ENCODE data around the gene TCEAL7. TPM values are rescaled to one million over a fixed set of nuclear protein-coding genes. Genes with fewer than 3 reads are reported as not detected.

Gene TCEAL7
- total and polyA plus RNA-seq, 2 of the 13 experiments (the other 11 are each of a cell fraction or from before 2014, with no cell fraction given) = not detected

DNA sequence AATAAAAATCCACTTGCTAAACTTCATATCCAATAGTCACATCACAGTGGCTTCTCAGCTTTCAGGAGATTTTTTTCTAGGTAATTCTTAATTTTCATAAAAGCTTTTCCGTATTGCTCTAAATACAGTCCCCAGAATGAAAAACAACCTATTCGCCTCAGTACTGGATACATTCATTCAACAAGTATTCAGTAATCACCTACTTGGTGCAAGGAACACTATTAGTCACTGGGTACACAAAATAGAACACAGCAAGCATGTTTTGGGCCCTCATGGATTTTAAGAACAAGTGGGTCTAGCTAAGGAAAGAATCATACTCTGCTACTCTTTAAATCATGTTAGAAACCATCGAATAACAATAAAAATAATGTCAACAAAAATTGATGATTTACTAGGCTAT is 43.5 kb downstream of the TCEAL7 start:
- Histone ChIP-seq H3K27ac (ENCODE audit: extremely low read length, insufficient read depth, low read length) (no peak overlapping the region), H3K4me3 (replicated peaks in 1 of 3; ENCODE audit: insufficient read depth in 1 of 3, low read depth in 2 of 3, low read length in 3 of 3) (no peak overlapping the region), H3K79me2 (ENCODE audit: insufficient read depth, low read length) (no peaks in the 10 kb centered on the region), H3K36me3 (replicated peaks in 1 of 2; ENCODE audit: control insufficient read depth in 1 of 2, insufficient read depth in 2 of 2, low read length in 2 of 2) (no peaks in the 10 kb centered on the region), H3K4me1 (ENCODE audit: insufficient read depth, low read length) (0 out of 2 replicates have a peak, but pooled peaks cover 6% of the 10 kb centered on the region), H3K9ac (ENCODE audit: insufficient read depth, low read depth, low read length) (no peak overlapping the region), H3K27me3 (ENCODE audit: control insufficient read depth in 1 of 2, insufficient read depth in 2 of 2, low read length in 2 of 2) (no peaks in the 10 kb centered on the region), H2AFZ (ENCODE audit: low read length) (no peak overlapping the region), H3K4me2 (ENCODE audit: low read depth, low read length) (no peak overlapping the region), H4K20me1 (ENCODE audit: insufficient read depth, low read length) (no peaks in the 10 kb centered on the region), H3K9me3 (ENCODE audit: low read length) (no peaks in the 10 kb centered on the region)
- DNase-seq (ENCODE audit: low spot score) = no peak
- ChIA-PET POLR2A (no interaction called here), CTCF (ENCODE audit: low intra/inter-chr PET ratio, low total read pairs) (no interaction called here)
- no peak for ATAC-seq
- intact Hi-C loops (cut with micrococcal nuclease; ENCODE audit: unreplicated experiment) = no loop called here
- in situ Hi-C loops (cut with HindIII; ENCODE audit: extremely low pct_ligation_motif_present, low pct_unique_long_range_greater_than_20kb) = no loop called here
- TF ChIP-seq ZKSCAN8 (CRISPR knock-in tag; IDR thresholded peaks at IDR 0.05; ENCODE audit: borderline replicate concordance) (0 out of 2 replicates have a peak, but pooled peaks have one; percentile 39), GABPA (IDR thresholded peaks at IDR 0.05; ENCODE audit: low read depth, low read length) (no peak), GABPA (CRISPR knock-in tag; IDR thresholded peaks at IDR 0.05; ENCODE audit: low read depth) (no peak), KAT2B (IDR thresholded peaks at IDR 0.05; ENCODE audit: borderline replicate concordance, low read depth, low read length) (no peak)
- TF ChIP-seq, protein P1, sequence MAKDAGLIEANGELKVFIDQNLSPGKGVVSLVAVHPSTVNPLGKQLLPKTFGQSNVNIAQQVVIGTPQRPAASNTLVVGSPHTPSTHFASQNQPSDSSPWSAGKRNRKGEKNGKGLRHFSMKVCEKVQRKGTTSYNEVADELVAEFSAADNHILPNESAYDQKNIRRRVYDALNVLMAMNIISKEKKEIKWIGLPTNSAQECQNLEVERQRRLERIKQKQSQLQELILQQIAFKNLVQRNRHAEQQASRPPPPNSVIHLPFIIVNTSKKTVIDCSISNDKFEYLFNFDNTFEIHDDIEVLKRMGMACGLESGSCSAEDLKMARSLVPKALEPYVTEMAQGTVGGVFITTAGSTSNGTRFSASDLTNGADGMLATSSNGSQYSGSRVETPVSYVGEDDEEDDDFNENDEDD (CRISPR knock-in tag; IDR thresholded peaks at IDR 0.05; ENCODE audit: borderline replicate concordance) = no peak
- BruUV-seq (replicated peaks) = no TSS peak
- no peak for FAIRE-seq
- 0% methylated on average over 3 of the region's 3 CpGs for WGBS (ENCODE audit: low lambda C conversion rate)

DNA sequence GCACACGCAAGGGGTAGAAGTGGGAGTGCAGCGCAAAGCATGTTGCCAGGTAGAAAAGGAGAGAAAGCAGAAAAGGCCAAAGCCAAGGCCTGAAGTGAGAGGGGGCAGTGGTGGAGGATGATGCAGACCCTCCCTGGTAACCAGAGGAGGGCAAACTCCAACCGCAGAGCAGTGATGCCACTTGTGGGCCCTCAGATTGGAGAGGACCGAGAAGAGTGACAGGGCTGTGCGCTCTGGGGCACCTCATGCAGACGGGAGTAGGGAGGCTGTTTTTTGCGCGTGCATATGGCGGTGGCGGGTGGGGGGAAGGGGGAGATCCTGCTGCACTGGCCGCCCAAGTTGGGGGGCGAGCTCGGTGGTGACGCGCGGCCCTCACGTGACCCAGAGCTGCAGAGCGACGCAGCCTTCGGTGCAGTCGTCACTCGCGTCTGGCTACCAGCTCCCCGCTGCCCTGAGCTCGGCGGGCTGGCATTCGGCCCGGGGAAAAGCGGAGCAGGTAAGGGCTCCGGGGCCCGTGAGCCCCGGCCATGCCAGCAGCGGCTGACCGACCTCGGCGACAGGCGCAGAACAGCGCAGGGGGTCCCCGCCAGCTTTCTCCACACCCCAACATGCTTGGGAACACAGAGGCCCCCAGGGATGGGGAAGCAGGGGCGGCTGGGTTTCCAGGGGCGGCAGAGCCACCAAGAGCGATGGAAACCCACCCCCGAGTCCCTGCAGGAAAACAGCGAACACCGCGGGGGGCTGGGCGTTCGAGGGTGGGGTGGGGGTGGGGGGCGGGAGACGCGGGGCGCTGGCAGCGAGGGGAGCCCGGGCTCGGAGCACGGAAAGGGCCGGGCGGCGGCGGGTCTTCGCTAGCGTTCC is 46.3 kb downstream of the TCEAL7 start, which contains the start of gene BEX3:
Gene BEX3, plus strand, starts transcription at position 421 of the 861 bp plus-strand sequence. CDS start 984 bp downstream, outside the sequence.
- intact Hi-C loops (cut with micrococcal nuclease; ENCODE audit: unreplicated experiment) = no loop called here
- H3K9me3 ChIP-seq (ENCODE audit: low read length) = no peaks in the 10 kb centered on the region
- in situ Hi-C loops (cut with HindIII; ENCODE audit: extremely low pct_ligation_motif_present, low pct_unique_long_range_greater_than_20kb) = no loop called here
- no TSS peak for BruUV-seq (replicated peaks)
- 0 out of 2 replicates have a peak, but pooled peaks cover 6% of the 10 kb centered on the region for H3K4me1 ChIP-seq (ENCODE audit: insufficient read depth, low read length)
- H3K36me3 ChIP-seq (replicated peaks in 1 of 2; ENCODE audit: control insufficient read depth in 1 of 2, insufficient read depth in 2 of 2, low read length in 2 of 2) = no peaks in the 10 kb centered on the region
- peak; percentile 24 for DNase-seq (ENCODE audit: low spot score)
- peak; percentile 91 for ATAC-seq
- FAIRE-seq = no peak
- H4K20me1 ChIP-seq (ENCODE audit: insufficient read depth, low read length) = no peaks in the 10 kb centered on the region
- 67% methylated on average over 3 of the region's 62 CpGs for WGBS (ENCODE audit: low lambda C conversion rate)
- peak within 1 kb of the TSS; percentile 65 for H3K4me2 ChIP-seq (ENCODE audit: low read depth, low read length)
- peak within 1 kb of the TSS; percentile 54 for H3K9ac ChIP-seq (ENCODE audit: insufficient read depth, low read depth, low read length)
- peak within 1 kb of the TSS; percentile 47 to 73 (median 70); a peak in 5 of 6 replicates for H3K4me3 ChIP-seq (replicated peaks in 1 of 3; ENCODE audit: insufficient read depth in 1 of 3, low read depth in 2 of 3, low read length in 3 of 3)
- no peaks in the 10 kb centered on the region for H3K79me2 ChIP-seq (ENCODE audit: insufficient read depth, low read length)
- POLR2A ChIA-PET = interaction anchor here (0.9 to 1.9 kb wide), 3 partner anchors 14 to 21 kb away, joined by 4 to 13 read pairs (median 6); partner anchors contain the start of gene TCEAL9
- peak within 1 kb of the TSS; percentile 43 for H3K27ac ChIP-seq (ENCODE audit: extremely low read length, insufficient read depth, low read length)
- H3K27me3 ChIP-seq (ENCODE audit: control insufficient read depth in 1 of 2, insufficient read depth in 2 of 2, low read length in 2 of 2) = no peaks in the 10 kb centered on the region
- peak within 1 kb of the TSS; percentile 15 for H2AFZ ChIP-seq (ENCODE audit: low read length)
- CTCF ChIA-PET (ENCODE audit: low intra/inter-chr PET ratio, low total read pairs) = no interaction called here
- TF ChIP-seq, protein P2, sequence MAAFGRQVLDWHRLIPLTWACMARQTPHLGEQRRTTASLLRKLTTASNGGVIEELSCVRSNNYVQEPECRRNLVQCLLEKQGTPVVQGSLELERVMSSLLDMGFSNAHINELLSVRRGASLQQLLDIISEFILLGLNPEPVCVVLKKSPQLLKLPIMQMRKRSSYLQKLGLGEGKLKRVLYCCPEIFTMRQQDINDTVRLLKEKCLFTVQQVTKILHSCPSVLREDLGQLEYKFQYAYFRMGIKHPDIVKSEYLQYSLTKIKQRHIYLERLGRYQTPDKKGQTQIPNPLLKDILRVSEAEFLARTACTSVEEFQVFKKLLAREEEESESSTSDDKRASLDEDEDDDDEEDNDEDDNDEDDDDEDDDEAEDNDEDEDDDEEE (CRISPR knock-in tag; IDR thresholded peaks at IDR 0.05) = no peak
- TF ChIP-seq NFKB2 (CRISPR knock-in tag; IDR thresholded peaks at IDR 0.05; ENCODE audit: borderline replicate concordance) (no peak), IRF2 (CRISPR knock-in tag; IDR thresholded peaks at IDR 0.05) (no peak), NONO (IDR thresholded peaks at IDR 0.05) (no peak), NONO (CRISPR knock-in tag; conservative IDR thresholded peaks at IDR 0.05) (0 out of 2 replicates have a peak, but pooled peaks have one; percentile 22), PHF20 (CRISPR knock-in tag; IDR thresholded peaks at IDR 0.05) (no peak)

All from HepG2 (cell line).